Activated gamma-delta T cell (primary cell): ENCODE data around the gene SIPA1L3.
"Not testable (repeated sequence)": the region's sequence is repeated elsewhere in the genome, so short reads cannot be mapped to it uniquely, and the experiment has no call there.

ENCODE experiments used
- DNase-seq: peaks from one replicate; lab custom pipeline; 2025; lab: John Stamatoyannopoulos, UW
- total RNA-seq, 2 donors: gene quantifications; one replicate each; lab custom pipeline; 2026; lab: John Stamatoyannopoulos, UW

The SIPA1L3 gene, protein sequence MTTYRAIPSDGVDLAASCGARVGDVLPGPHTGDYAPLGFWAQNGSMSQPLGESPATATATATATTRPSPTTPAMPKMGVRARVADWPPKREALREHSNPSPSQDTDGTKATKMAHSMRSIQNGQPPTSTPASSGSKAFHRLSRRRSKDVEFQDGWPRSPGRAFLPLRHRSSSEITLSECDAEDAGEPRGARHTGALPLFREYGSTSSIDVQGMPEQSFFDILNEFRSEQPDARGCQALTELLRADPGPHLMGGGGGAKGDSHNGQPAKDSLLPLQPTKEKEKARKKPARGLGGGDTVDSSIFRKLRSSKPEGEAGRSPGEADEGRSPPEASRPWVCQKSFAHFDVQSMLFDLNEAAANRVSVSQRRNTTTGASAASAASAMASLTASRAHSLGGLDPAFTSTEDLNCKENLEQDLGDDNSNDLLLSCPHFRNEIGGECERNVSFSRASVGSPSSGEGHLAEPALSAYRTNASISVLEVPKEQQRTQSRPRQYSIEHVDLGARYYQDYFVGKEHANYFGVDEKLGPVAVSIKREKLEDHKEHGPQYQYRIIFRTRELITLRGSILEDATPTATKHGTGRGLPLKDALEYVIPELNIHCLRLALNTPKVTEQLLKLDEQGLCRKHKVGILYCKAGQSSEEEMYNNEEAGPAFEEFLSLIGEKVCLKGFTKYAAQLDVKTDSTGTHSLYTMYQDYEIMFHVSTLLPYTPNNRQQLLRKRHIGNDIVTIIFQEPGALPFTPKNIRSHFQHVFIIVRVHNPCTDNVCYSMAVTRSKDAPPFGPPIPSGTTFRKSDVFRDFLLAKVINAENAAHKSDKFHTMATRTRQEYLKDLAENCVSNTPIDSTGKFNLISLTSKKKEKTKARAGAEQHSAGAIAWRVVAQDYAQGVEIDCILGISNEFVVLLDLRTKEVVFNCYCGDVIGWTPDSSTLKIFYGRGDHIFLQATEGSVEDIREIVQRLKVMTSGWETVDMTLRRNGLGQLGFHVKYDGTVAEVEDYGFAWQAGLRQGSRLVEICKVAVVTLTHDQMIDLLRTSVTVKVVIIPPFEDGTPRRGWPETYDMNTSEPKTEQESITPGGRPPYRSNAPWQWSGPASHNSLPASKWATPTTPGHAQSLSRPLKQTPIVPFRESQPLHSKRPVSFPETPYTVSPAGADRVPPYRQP (N-terminal part only)
- 31.4 to 37.0 reads per million in 2 donors for total RNA-seq

DNA sequence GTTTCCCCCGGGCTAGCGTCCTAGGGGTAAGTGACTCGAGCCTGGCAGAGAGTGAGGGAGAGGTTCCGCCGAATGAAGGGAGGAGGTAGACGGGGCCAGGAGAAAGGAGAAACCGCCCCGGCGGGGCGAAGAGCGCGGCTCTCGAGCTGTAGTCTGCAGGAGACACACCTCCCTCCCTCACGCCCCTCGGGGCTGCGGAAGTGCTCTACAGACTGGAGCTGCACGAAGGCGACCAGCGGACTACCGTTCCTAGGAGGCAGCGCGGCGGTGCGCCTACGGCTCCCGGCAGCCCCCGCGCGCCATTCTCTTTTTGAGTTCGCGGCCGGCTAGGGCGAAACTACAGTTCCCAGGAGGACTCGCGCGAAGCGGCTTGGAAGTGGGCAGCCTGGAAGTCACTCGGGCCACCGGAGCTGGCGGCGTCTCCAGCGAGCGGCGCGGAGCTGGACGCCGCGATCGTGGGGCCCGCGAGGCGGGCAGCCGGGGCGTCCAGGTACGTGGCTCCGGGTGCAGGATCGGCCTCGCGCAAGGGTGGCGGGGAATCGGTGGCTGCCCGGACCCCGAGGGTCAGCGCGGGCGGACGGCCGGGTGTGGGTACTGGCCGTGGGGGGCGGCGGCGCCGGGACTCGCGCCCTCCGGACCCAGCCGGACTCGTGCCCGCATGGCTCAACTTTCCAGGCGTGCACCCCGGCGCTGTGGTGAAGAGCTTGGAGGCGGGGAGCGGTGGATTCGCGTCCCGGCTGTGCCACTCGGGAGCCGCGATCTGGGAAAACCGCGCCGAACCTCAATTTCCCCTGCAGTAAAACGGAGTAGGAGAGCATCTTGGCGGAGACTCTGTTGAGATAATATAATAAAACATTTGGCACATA is at the start of gene SIPA1L3:
Gene SIPA1L3, plus strand, starts transcription at position 340 of the 866 bp plus-strand sequence. CDS start 174,358 bp downstream, outside the sequence.
- DNase-seq: peak; percentile 83

DNA sequence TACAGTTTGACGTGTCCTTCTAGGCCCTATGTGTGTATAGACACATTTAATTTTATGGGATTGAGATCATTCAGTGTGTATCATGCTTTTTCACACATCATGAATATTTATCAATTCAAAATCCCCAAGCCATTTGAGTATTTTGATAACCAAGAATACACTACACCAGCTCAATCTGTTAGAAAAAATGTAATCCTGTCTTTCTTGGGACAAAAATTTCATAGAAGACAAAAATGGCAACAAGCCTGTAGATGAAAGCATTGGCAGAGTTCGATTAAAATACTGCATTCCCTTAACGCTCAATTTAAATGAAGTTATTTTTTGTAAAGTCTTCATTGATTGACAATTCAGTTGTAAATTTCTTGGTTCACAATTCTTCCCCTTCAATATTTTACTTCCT is 42.5 kb upstream of the SIPA1L3 start:
- DNase-seq: no peak

DNA sequence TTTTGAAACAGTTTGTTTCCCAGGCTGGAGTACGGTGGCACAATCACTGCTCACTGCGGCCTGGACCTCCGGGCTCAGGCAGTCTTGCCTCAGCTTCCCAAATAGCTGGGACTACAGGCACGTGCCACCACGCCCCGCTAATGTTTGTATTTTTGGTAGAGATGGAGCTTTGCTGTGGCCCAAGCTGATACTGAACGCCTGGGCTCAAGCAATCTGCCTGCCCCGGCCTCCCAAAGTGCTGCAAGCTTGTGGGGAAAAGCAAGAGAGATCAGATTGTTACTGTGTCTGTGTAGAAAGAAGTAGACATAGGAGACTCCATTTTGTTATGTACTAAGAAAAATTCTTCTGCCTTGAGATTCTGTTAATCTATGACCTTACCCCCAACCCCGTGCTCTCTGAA is 41.1 kb upstream of the SIPA1L3 start:
- not testable (repeated sequence) for DNase-seq

DNA sequence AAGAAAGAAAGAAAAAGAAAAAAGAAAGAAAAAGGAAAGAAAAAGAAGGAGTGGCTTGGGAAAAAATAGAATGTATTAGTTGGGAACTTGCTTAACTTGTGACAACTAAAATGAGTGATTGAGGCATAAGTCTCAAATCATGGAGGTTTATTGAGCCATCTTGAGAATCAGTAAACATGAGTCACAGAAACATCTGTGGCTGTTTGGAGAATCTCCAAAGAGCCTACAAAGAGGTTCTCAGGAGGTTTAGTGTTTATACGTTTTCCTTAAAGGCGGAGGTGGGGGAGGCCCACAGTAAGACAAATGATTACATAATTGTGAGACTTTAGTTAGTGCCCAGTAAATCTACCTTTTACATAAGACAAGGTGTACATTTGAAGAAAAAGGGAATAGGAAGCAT is 39.2 kb upstream of the SIPA1L3 start:
- DNase-seq: no peak

DNA sequence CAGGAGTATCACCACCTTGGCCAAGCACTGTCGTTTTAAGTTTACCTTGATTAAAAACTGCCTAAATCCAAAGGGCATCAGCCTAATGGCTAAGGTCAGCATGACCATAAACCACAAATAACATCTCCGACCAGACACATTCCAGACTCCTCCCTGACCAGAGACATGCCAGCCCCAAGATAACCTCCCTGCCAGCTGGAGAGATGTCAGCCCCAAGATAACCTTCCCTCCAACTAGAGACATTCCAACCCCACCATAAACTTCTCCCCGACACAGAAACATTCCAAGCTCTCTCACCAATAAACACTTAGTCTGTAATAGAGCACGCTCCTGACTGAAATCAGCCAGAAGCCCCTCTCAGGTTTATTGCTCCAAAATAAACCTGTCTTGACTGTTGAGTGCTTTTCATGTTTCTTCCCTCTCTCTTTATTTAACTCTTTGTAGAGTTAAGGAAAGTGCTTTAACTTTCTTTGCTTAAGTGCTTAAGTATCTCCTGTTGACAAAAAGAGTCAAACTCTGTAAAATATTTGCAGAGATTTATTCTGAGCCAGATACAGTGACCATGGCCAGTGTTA is 37.2 kb upstream of the SIPA1L3 start:
- DNase-seq: no peak

DNA sequence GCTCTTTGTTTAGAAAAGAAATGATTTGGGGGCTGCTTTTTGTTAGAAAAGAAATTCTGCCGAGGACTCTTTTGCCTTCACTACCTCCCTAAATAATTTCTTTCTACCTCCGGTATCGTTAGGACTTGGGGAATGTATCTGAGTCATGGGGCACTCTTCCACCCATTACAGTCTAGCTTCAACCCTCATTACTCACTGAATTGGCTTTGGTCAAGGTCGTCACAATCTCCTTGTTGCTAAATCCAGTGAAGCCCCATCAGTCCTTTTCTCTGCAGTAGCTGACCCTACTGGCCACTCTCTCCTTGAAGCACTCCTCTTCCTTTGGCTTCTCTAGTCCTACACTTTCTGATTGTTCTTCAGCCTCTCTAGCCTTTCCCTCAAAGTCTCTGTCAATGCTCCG is 34.6 kb upstream of the SIPA1L3 start:
- no peak for DNase-seq

DNA sequence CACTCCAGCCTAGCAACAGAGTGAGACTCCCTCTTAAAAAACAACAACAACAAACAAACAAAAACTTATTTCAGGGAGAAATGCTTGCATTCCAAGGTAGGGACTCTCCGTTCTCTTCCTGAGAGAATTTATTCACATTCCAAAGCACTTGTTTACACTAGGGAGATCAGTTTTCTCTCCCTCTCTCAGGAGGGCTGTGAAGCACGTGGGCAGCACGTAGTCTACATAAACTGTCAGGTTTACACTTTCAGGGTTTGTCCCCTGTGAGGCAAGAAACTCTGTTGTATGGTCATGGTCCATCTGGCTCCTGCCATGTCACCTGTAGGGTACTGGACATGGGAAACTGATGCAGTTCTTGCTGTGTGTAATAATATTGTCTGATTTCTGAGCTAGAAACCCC is 32.2 kb upstream of the SIPA1L3 start:
- no peak for DNase-seq

DNA sequence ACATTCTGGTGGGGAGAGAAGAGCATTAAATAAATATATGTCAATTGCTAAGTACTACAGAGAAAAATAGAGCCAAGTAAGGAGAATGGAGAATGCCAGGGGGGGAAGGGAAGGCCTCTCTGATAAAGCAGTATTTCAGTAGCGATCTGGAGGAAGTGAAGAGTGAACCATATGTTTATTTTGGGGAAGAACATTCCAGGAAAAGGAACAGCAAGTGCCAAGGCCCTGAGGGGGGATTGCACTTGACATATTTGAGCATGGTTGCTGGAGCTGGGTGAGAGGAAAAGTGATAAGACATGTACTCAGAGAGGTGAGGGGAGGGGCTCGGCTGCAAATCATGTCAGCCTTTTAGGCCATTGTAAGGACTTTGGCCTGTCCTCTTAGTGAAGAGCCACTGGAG is 31.0 kb upstream of the SIPA1L3 start:
- DNase-seq: no peak

DNA sequence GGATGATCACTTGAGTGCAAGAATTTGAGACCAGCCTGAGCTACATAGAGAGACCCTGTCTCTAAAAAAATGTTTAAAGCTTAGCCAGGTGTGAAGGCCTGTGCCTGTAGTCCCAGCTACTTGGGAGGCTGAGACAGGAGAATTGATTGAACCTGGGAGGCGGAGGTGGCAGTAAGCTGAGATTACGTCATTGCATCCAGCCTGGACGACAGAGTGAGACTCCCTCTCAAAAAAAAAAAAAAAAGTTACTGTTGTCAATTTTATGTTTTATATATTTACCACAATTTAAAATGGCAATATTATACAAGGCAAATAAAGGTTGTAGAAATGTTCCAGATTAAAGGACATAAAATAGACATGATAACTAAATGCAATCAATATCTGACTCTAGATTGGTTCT is 29.9 kb upstream of the SIPA1L3 start:
- DNase-seq: no peak

DNA sequence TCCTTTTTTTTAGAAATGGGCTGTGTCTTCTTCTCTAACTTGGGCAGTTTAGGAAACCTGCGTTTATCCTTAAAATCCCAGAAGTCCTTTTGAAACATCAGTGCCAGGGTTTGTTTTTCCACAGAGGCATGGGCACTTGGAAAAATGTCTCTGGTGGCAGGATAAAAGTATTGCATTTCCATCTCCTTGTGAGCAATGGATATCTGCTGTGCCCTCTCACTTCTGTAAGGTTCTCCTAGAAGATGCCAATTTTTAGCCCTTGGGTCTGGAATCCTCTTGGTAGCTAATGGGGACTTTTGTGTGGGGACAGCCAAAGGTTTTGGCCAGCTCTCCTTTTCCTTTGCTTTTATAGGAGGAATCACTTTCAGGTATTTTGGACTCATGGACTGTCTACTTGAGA is 21.6 kb upstream of the SIPA1L3 start:
- no peak for DNase-seq

DNA sequence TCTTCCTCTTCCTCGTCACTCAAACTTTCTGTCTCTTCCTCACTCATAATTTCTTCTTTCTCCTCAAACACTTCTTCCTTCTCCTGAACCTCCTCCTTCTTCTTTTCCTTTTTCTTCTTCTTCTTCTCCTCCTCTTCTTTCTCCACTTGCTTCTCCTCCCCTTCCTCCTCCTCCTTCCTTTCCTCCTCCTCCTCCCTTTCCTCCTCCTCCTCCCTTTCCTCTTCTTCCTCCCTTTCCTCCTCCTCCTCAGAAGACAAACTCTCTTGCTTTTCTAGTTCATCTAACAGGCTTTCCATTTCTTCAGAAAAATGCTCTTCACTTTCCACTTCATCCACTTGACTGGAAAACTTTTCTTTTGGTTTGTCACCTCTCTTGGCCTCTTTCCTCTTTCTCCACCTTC is 20.4 kb upstream of the SIPA1L3 start:
- DNase-seq: no peak

DNA sequence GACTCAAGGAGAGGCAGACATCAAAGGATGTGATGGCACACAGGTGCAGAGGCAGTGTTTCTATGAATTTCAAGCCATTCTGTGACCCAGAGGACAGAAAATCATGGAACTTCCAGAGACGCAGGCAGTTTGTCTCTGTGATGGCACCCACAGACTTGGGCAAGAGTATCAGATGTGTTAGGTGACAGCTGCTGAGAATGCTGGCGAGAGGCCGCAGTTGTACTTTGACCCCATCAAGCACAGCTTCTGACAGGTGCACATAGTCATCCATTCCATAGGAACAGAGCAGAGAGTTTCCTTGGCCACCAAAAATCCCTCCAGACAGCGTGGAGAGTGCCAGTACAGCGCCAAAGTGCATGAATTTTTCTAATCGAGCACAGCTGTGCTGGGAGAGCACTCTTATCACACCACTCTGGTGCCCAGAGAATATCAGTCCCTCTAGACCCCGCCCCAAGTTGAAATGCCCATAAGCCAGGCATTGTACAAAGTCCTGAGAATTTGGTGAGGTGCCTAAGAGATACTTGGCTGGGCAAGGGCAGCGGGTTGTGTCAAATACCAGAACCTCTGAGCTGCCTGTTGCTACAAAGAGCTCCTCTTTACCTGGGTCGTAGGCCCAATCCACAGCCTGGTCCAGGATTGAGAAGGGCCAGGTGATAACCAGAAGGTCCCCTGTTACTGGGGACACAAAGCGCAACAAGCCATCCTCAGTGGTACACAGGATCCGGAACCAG is 13.0 kb upstream of the SIPA1L3 start:
- no peak for DNase-seq

DNA sequence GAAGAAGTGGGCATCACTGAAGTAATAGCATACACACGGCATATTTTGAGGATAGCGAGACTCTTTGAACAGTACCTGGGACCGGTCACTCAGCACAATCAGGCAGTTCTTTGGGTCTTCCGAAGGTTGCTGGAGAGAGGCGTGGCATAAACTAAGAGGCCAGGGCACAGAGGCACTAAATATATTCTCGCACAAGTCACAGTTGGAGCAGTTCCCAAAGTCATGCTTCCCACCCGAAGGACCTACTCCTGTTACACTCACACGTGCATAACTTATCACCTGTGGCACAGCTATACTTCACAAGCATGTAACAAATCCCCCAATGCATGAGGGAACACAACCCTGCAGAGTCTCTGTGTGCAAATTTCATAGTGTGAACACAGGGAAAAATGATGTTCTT is 10.8 kb upstream of the SIPA1L3 start:
- DNase-seq: no peak

DNA sequence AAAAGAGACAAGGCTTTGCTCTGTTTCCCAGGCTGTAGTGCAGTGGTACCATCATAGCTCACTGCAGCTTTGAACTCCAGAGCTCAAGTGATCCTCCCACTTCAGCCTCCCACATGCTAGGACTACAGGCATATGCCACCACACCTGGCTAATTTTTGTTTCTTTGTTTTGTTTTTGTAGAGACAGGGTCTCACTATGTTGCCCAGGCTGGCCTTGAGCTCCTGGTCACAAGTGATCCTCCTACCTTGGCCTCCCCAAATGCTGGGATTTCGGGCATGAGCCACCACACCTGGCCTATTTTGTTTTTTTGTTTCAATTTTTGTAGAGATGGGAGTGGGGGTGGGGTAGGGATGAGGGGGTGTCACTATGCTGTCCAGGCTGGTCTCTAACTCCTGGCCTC is 7.6 kb upstream of the SIPA1L3 start:
- no peak for DNase-seq

DNA sequence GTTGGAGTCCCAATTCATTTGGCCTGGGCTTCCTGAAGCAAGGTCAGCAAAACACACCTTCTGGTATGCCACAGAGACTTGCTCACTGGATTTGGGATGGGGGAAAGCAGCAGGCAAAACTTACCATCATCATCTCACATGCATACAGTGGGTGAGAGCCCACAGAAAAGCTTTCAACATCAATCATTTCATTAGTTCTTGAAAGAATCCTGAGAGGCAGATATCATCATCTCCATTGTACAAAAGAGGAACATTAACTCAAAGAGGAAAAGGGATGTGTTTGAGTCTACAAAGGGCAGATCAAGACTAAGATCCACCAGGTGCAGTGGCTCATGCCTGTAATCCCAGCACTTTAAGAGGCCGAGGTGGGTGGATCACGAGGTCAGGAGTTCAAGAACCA is 7.0 kb upstream of the SIPA1L3 start:
- no peak for DNase-seq

DNA sequence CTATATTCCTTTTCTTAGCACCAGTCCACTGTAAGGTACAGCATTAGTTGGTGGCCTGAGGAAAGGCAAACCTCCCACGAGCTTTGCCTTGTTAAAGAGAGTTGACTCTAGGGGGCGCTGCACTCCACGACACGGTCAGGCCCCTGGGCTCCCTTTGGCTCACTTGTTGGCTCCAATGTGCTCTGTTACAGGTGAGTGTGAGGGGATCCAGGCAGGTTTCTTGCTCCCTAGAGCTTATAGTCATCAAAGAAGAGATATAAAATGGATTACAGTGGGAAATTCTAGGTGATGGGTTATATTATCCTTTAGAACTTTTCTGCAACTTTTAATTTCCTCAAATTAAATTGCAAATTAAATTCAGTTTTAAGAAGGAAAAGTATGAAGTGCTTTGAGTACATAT is 4.3 kb upstream of the SIPA1L3 start:
- DNase-seq: no peak

DNA sequence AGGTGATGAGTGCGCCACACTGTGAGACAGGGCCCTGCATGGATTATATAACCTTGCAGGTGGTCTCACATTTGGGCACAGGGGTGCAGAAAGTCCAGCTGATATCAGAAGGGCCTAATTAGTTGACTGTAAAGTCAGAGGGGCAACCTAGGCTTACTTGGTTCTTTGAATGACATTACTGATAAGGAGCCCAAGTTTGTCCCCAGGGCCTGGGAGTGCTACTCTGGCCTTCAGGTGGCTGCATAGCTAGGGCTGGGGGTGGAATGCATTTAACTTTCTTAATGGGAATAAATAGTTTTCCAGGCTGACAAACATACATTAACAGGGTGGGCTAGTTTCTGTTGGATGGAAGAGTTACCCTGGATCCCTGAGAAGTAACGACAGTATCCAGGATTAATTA is 3.9 kb upstream of the SIPA1L3 start:
- no peak for DNase-seq

DNA sequence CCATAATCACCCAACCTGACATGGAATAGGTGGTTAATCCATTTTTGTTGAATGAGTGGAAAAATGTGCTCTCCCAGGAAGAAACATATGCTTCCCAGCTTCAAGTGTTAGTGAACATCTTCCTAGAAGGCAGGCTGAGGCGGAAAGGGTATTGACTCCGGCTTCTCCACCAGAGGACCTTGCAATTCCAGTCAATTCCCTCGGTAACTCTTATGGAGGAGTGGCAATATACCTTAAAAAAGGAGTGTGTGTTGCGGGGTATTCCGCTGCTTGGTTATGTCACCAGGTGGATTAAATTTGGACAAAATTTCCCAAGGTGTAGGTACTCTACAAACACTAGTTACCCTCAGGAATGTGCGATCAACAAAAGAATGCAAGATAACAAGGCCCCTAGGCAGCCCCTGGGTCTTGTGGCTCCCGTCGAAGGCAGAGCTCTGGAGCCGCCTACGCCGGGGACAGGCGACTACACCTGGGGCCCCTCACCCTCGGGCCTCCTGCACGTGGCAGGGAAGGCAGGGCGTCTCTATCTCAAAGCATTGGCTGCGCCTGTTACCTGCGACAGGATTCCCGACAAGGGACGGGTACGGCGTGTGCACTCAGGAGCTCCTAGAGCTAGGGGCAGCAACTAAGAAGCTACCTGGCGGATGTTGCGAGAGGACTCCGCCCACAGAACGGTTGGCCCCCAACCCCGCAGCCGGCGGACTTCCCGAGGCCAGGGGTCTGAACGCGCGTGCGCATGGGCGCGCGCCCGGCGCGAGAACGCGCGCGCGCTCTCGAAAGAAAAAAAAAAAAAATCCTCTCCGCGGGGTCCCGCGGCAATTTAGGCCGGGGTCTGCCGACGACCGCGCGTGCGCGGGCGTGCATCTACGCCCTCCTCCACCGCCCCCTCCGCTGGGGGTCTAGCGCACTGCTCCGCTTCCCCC is 801 bp upstream of the SIPA1L3 start, which contains the start of gene WDR87:
Gene WDR87, minus strand, starts transcription at position 649 of the 923 bp plus-strand sequence. CDS start 8,355 bp downstream, outside the sequence.
- DNase-seq: peak; percentile 33
